Activated CD8-positive, alpha-beta memory T cell treated with anti-CD3 and anti-CD28 coated beads for 48 hours (primary cell): ENCODE results near the gene RFXANK.

Source experiments
- DNase-seq, 3 experiments: peaks; one replicate each; pipeline ENCODE4 v3.0.0-alpha.2; 2020; ENCODE audit warnings: low read depth in 2 of 3, low spot score in 2 of 3

Gene RFXANK

GRCh38 chr19:19227217-19227616, 35.2 kb downstream of the RFXANK start:
- no peak for DNase-seq

- DNase-seq = no peak
Observed at GRCh38 chr19:19229701-19230100, 37.6 kb downstream of the RFXANK start.

GRCh38 chr19:19230999-19231398, 38.9 kb downstream of the RFXANK start:
- no peak for DNase-seq

DNA sequence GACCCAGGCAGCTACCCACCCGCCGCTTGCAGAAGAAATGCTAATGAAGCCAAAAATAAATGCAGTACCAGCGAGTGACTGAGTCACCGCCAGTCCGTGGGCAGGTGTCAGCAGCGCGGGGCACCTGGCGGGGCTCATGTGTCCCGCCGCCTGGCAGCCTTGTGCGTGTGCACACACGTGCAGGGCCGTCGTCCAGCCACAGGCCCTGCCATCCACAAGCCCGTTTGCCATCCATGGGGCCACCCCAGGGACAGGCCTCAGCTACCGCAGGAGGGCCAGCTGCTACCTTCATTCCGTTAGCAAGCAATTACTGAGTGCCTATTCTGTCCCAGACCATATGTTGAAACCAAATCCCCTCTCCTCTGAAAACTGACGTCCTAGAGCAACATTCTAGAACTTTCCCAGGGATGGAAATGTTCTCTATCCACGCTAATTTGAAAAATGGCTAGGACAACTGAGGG, 40.2 kb downstream of the RFXANK start:
- DNase-seq = no peak

DNA sequence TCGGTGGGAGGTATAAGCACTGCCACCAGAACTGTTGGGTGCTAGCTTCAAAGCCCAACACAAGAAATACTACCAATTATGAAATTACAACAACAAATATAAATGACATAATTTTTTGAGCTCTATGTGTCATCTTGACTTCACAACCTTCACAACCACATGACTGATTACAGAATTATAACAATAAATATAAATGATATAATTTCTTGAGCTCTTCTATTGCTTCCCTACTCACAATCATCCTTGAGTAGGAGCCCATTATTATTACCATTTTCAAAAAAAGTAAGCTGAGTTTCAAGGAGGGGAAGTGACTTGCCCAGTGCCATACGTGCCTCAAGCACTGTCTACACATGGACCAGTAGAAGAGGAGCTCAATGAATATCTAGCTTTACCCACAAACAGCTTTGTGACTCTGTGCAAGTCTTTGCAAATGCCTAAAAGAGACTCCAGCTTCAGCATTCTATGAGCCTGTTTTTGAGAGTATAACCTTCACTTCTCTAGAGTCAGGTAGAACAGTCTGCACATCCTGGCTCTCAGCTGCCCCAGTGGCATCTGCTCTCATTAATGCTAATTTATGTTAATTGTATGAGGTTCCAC, 42.3 kb downstream of the RFXANK start:
- DNase-seq = no peak

- no peak for DNase-seq
Observed at GRCh38 chr19:19236173-19236572, 44.1 kb downstream of the RFXANK start.

DNA sequence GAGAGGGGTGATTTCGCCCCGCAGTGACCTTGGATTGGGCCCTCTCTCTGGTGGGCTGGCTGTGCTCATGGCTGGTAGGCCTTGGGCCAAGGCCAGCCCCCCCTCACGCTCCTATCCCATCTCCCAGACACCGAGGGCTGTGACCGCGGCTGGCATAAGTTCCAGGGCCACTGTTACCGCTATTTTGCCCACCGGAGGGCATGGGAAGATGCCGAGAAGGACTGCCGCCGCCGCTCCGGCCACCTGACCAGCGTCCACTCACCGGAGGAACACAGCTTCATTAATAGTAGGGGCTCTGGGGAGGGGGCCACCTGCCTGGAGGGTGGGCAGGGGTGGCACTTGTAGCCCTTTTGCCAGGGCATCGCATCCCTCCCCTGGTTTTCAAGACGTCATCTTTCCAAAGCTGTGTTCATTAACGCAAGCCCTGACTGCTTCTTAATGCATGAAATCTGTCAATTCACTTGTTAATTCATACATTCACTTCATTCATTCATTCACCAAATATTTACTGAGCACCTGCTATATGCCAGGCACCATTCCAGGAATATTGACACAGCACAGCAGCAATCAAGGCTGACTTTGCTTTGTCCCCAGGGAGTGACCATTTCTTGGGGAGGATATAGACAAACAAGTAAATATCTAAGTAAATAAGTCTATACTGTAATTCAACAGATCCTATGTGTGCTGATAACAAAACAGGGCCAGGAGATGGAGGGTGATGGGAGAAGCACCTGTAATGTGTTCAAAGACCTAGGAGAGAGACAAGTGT, 46.3 kb downstream of the RFXANK start:
- no peak for DNase-seq

DNA sequence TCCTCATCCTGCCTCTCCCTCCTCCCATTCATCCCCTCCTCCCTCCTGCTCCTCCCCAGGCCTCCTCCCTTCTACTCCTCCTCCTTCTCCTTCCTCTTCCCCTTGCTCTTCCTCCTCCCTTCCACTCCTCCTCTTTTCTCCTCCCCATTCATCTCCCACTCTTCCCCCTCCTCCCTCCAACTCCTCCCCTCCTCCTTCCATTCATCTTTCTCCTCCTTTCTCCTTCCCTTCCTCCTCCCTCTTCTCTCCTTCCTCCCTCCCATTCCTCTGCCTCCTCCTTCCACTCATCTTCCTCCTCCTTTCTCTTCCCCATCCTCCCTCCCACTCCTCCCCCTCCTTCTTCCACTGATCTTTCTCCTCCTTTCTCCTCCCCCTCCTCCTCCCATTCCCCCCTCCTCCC, 47.6 kb downstream of the RFXANK start:
- DNase-seq = no peak

DNA sequence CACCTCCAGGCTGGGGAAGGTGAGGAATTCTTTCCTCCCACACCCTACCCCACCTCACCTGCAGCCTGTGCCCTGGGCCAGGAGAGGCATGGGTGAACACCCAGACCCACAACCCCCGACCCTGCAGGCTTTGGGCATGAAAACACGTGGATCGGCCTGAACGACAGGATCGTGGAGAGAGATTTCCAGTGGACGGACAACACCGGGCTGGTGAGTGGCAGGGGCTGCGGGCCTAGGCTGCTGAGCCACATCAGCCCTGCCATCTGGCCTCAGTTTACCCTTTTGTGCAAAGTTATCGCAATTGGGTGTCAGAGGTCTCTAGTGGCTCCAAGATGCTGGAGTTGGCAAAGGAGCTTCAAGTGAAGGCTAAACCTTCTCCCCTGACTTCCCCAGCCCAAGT, 48.4 kb downstream of the RFXANK start:
- no peak for DNase-seq

DNA sequence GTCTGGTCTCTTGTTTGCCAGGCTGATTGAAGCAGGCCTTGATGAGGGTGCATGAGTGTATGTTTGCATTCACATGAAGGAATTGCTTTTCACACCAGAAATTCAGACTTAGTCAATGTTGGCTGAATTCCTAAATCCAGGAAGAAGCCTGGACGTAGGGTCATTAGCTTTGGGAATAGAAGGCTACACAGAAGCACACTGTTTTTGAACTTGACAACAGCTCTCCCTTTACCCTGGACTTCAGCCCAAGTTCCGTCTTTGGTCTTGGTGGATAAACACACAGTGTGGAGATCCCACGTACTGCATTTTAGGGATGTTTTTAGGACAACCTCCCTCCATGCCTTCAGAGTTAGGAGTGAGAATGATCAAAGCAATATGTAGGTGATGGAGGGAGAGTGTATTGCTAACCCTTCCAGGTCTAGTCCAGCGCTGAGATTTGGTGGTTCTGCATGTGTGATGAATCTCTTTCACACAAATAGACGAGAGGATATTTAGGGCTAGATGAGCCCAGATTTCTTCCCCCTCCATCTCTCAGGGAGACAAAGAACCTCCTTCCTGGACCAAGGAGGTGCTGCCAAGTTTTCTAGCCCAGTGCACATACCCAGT, 58.2 kb downstream of the RFXANK start:
- DNase-seq = no peak
